Right lobe of liver (tissue), 4 donors: ENCODE data around the gene AFF4.

Experiments
- CTCF ChIP-seq, 4 donors: fragments of 200-600 bp in 3 of 4; fragments of 450-650 bp in 1 of 4; IDR thresholded peaks; one replicate each; pipeline versions ENCODE4 v1.5.1 to v1.8.0; 2016 to 2022; ENCODE audit warnings: antibody characterized with exemption in 4 of 4, mild to moderate bottlenecking in 2 of 4
- POLR2A ChIP-seq: fragments of 450-650 bp; IDR thresholded peaks from one replicate; pipeline ENCODE4 v1.6.1; 2017; ENCODE audit warnings: antibody characterized with exemption, mild to moderate bottlenecking
- donor health status: DM: no; HTN: no; CAD: no.
- donor health status: DM: no; HTN: no; CAD: no.
- donor health status: DM: no; HTN: yes; CAD: no.

- TF ChIP-seq CTCF (IDR thresholded peaks at IDR 0.05) (no peak), POLR2A (no peak)
Measured at GRCh38 chr5:132896685-132897084, 66.7 kb downstream of the AFF4 start.
